ENCODE measurements around the gene RBM5.

The RBM5 gene

GRCh38 chr3:50122071-50122470 is 33.4 kb downstream of the RBM5 start:
- no peak for DNase-seq

- DNase-seq = no peak
These were observed 34.1 kb downstream of the RBM5 start for GRCh38 chr3:50122661-50123391.

GRCh38 chr3:50123394-50124051 is 34.8 kb downstream of the RBM5 start:
- no peak for DNase-seq

GRCh38 chr3:50124052-50124799 is 35.5 kb downstream of the RBM5 start:
- no peak for DNase-seq

- DNase-seq = no peak
These were observed 36.1 kb downstream of the RBM5 start for GRCh38 chr3:50124800-50125178.

DNA sequence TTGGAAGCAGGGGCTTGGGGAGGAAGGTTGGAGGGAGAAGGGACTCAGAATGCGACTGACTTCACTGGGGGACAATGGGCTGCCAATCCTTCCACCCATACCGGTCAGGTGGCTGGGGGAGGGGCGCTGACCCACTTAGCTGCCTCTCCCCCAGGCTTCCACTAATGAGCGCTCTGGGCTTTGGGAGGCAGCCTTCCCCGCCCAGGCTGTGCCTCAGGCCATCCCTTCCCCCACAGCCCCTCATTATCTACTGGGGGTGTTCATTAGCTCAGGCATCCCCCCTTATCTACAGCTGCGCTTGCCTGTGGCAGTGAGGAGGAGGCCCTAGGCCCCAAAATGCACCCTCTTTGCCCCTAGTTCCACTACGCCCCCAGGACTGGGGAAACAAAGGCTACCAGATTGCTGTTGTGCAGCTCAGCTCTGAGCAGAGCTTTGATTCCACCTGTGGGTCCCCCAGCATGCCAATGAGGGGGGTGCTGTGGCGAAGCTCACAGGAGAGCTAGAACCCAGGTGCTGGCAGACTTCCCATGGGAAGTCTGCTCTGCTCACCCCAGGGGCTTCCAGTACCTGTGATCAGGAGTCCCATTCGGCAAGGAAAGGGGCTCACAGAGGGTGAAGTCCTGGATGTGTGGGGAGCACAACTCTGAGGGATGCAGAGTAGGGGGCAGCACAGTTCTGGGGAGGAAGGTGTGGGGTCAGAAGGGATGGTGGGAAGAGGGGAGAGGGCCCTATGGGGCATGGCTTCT is 37.0 kb downstream of the RBM5 start:
- DNase-seq = no peak

DNA sequence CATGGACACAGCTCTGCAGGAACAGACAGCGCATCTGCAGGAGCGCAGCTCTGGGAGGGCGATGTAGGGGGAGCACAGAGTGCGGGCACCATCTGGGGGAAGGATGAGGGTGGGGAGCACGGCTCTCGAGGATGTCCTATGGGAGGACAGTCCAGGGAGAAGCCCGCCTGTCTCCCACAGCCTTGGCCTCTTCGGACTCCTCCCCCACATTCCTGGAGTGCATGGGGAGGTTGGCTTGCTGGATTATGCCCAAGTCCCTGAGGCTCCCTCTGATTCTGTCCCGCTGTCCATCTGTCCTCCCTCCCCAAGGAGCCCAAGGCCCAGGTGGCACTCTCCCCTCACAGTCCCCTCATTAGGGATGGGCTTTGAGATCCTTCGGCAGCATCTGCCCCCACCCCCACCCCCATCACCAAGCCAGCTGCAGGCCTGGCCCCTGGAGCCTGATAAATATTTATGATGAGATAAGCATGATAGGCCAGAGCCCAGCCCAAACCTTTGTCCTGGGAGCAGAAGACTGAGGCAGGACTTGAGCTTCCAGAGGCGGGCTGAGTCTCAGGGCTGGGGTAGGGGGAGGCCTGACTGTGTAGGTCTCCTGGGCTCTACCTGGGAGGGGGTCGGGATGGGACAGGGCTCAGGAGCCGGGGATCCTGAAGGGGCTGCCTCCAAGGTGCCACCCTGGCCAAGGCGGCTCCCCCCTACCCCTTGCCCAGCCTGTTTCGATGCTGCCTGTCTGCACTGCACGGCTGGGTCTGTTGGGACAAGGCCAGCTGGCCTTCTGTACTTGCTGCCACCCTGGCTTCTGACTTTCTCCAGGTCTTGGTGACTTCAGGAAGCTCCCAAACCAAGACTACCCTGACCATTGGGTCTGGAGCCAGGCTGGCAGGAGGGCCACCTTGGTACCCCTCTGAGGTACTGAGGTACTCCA is 37.8 kb downstream of the RBM5 start:
- DNase-seq = no peak

GRCh38 chr3:50127251-50127691 is 38.6 kb downstream of the RBM5 start:
- no peak for DNase-seq

GRCh38 chr3:50128001-50128400 is 39.3 kb downstream of the RBM5 start:
- DNase-seq = no peak

DNA sequence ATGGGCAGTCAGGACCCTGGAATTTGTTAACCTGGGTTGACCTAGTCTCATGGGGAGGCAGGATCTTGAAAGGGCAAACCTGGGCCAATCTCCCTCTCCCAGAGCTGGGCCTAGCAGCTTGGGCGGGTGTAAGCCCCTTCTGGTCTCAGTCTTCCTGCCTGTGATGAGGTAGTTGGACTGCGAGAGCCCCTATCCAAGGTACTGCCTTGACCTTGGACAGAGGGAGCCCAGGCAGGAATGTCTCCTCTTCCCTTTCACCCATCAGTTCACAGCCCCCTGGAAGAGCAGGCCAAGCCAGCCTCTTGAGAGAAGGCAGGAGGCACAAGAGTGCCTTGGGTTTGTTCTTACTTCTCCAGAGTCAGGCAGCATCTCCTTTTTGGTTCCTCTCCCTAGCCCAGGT is 41.7 kb downstream of the RBM5 start:
- no peak for DNase-seq

GRCh38 chr3:50132421-50133282 is 43.9 kb downstream of the RBM5 start:
- no peak for DNase-seq

GRCh38 chr3:50133283-50133615 is 44.5 kb downstream of the RBM5 start:
- DNase-seq = no peak

- DNase-seq = no peak
These were observed 45.6 kb downstream of the RBM5 start for GRCh38 chr3:50134367-50134766.

DNA sequence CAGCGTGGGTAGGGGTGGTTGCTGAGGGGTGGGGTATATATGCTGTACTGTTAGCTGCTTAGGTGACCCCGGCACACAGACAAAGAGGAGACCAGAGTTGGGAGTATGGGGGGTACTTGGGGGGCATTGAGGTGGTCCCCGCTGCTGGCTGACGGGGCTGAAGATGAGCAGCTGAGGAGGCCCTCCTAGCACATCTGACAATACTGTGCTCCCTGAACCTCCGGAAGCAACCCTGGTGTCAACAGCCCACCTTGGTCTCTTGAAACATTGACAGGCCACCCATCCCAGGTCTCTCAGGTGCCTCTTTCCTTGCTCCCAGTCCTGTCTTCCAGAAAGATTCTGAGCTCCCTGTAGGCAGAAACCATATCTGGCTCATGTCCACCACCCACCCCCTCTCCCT is 47.2 kb downstream of the RBM5 start:
- DNase-seq = no peak

- no peak for DNase-seq
These were observed 48.1 kb downstream of the RBM5 start for GRCh38 chr3:50136714-50137405.

- DNase-seq = no peak
These were observed 48.8 kb downstream of the RBM5 start for GRCh38 chr3:50137531-50137930.

- no peak for DNase-seq
These were observed 49.8 kb downstream of the RBM5 start for GRCh38 chr3:50138266-50139200.

GRCh38 chr3:50139308-50139707 is 50.6 kb downstream of the RBM5 start:
- DNase-seq = no peak

GRCh38 chr3:50139718-50140423 is 51.2 kb downstream of the RBM5 start:
- DNase-seq = no peak

Data from NCI-H748 treated with DMSO at 0.1 percent for 48 hours (cell line).